Duodenal mucosa (tissue), 2 donors: ENCODE data around the gene KCNK2.

ENCODE experiments used
- H3K27ac ChIP-seq: one replicate; pipeline ENCODE4 v1.7.0; 2013; ENCODE audit warnings: low read depth, low read length
- H3K27me3 ChIP-seq, 2 donors: one replicate each; pipeline ENCODE4 v1.7.0; 2013; ENCODE audit warnings: low read length in 2 of 2, control low read depth in 1 of 2; ENCODE audit not compliant: insufficient read depth in 2 of 2, control insufficient read depth in 1 of 2
- H3K36me3 ChIP-seq, 2 donors: one replicate each; pipeline ENCODE4 v1.7.0; 2013; ENCODE audit warnings: low read length in 2 of 2, control low read depth in 1 of 2; ENCODE audit not compliant: insufficient read depth in 2 of 2, control insufficient read depth in 1 of 2
- H3K4me1 ChIP-seq, 2 donors: one replicate each; pipeline ENCODE4 v1.7.0; 2013; ENCODE audit warnings: low read length in 2 of 2, control low read depth in 1 of 2; ENCODE audit not compliant: insufficient read depth in 2 of 2, control insufficient read depth in 1 of 2
- H3K4me3 ChIP-seq, 2 donors: one replicate each; pipeline ENCODE4 v1.7.0; 2013; ENCODE audit warnings: low read length in 2 of 2, low read depth in 1 of 2
- H3K9ac ChIP-seq, 2 donors: one replicate each; pipeline ENCODE4 v1.7.0; 2013; ENCODE audit warnings: low read length in 2 of 2, low read depth in 1 of 2
- H3K9me3 ChIP-seq, 2 donors: one replicate each; pipeline ENCODE4 v1.7.0; 2013; ENCODE audit warnings: low read length in 2 of 2, control low read depth in 1 of 2; ENCODE audit not compliant: control insufficient read depth in 1 of 2

The KCNK2 gene

GRCh38 chr1:215118081-215118480 is 35.5 kb downstream of the KCNK2 start:
- Histone ChIP-seq H3K27ac (no peak overlapping the region), H3K4me1 (no peaks in the 10 kb centered on the region), H3K36me3 (no peaks in the 10 kb centered on the region), H3K4me3 (no peak overlapping the region), H3K9ac (no peak overlapping the region), H3K27me3 (no peaks in the 10 kb centered on the region), H3K9me3 (no peaks in the 10 kb centered on the region)

- H3K4me3 ChIP-seq, result no peak overlapping the region
- H3K27ac ChIP-seq, result no peak overlapping the region
- H3K4me1 ChIP-seq, result no peaks in the 10 kb centered on the region
- H3K36me3 ChIP-seq, result no peaks in the 10 kb centered on the region
- no peak overlapping the region for H3K9ac ChIP-seq
- no peaks in the 10 kb centered on the region for H3K9me3 ChIP-seq
- H3K27me3 ChIP-seq, result no peaks in the 10 kb centered on the region
Measured at GRCh38 chr1:215119056-215119455, 36.5 kb downstream of the KCNK2 start.

- no peak overlapping the region for H3K4me3 ChIP-seq
- H3K36me3 ChIP-seq, result no peaks in the 10 kb centered on the region
- H3K9ac ChIP-seq, result no peak overlapping the region
- no peak overlapping the region for H3K27ac ChIP-seq
- H3K9me3 ChIP-seq, result no peaks in the 10 kb centered on the region
- no peaks in the 10 kb centered on the region for H3K4me1 ChIP-seq
- H3K27me3 ChIP-seq, result no peaks in the 10 kb centered on the region
Measured at GRCh38 chr1:215119719-215120365, 37.3 kb downstream of the KCNK2 start.

- H3K4me3 ChIP-seq, result no peak overlapping the region
- H3K9ac ChIP-seq, result no peak overlapping the region
- no peaks in the 10 kb centered on the region for H3K36me3 ChIP-seq
- no peaks in the 10 kb centered on the region for H3K9me3 ChIP-seq
- no peaks in the 10 kb centered on the region for H3K4me1 ChIP-seq
- H3K27ac ChIP-seq, result no peak overlapping the region
- H3K27me3 ChIP-seq, result no peaks in the 10 kb centered on the region
Measured at GRCh38 chr1:215128504-215128903, 46.0 kb downstream of the KCNK2 start.

GRCh38 chr1:215131291-215131690 is 48.8 kb downstream of the KCNK2 start:
- Histone ChIP-seq H3K4me3 (no peak overlapping the region), H3K36me3 (no peaks in the 10 kb centered on the region), H3K27ac (no peak overlapping the region), H3K27me3 (no peaks in the 10 kb centered on the region), H3K9ac (no peak overlapping the region), H3K4me1 (no peaks in the 10 kb centered on the region), H3K9me3 (no peaks in the 10 kb centered on the region)

- Histone ChIP-seq H3K4me1 (no peaks in the 10 kb centered on the region), H3K27ac (no peak overlapping the region), H3K27me3 (no peaks in the 10 kb centered on the region)
Measured at GRCh38 chr1:215132156-215132555, 49.6 kb downstream of the KCNK2 start.

GRCh38 chr1:215133532-215133931 is 51.0 kb downstream of the KCNK2 start:
- Histone ChIP-seq H3K27me3 (no peaks in the 10 kb centered on the region), H3K36me3 (no peaks in the 10 kb centered on the region), H3K4me1 (no peaks in the 10 kb centered on the region), H3K27ac (no peak overlapping the region), H3K9me3 (no peaks in the 10 kb centered on the region), H3K4me3 (no peak overlapping the region), H3K9ac (no peak overlapping the region)

More at GRCh38 chr1:215132156-215132555, 49.6 kb downstream of the KCNK2 start:
- H3K36me3 ChIP-seq, result no peaks in the 10 kb centered on the region
- H3K4me3 ChIP-seq, result no peak overlapping the region
- no peak overlapping the region for H3K9ac ChIP-seq
- H3K9me3 ChIP-seq, result no peaks in the 10 kb centered on the region

- Histone ChIP-seq H3K9ac (no peak overlapping the region), H3K4me1 (no peaks in the 10 kb centered on the region), H3K27ac (no peak overlapping the region), H3K27me3 (no peaks in the 10 kb centered on the region), H3K36me3 (no peaks in the 10 kb centered on the region), H3K4me3 (no peak overlapping the region), H3K9me3 (peaks cover 0 to 3% of the 10 kb centered on the region in 2 donors)
Measured at GRCh38 chr1:215137985-215138384, 55.4 kb downstream of the KCNK2 start.

- Histone ChIP-seq H3K9me3 (peaks cover 0 to 3% of the 10 kb centered on the region in 2 donors), H3K36me3 (no peaks in the 10 kb centered on the region), H3K4me3 (no peak overlapping the region), H3K4me1 (no peaks in the 10 kb centered on the region), H3K27me3 (no peaks in the 10 kb centered on the region), H3K27ac (no peak overlapping the region), H3K9ac (no peak overlapping the region)
Measured at GRCh38 chr1:215140135-215140534, 57.6 kb downstream of the KCNK2 start.

- no peaks in the 10 kb centered on the region for H3K36me3 ChIP-seq
- no peak overlapping the region for H3K27ac ChIP-seq
- peaks cover 0 to 3% of the 10 kb centered on the region in 2 donors for H3K9me3 ChIP-seq
- H3K27me3 ChIP-seq, result no peaks in the 10 kb centered on the region
- no peak overlapping the region for H3K4me3 ChIP-seq
- H3K9ac ChIP-seq, result no peak overlapping the region
- no peaks in the 10 kb centered on the region for H3K4me1 ChIP-seq
Measured at GRCh38 chr1:215141460-215141859, 58.9 kb downstream of the KCNK2 start.

- no peak overlapping the region for H3K9ac ChIP-seq
- peaks cover 0 to 3% of the 10 kb centered on the region in 2 donors for H3K9me3 ChIP-seq
- H3K4me1 ChIP-seq, result no peaks in the 10 kb centered on the region
- no peak overlapping the region for H3K27ac ChIP-seq
- H3K4me3 ChIP-seq, result no peak overlapping the region
- H3K27me3 ChIP-seq, result no peaks in the 10 kb centered on the region
- H3K36me3 ChIP-seq, result no peaks in the 10 kb centered on the region
Measured at GRCh38 chr1:215143497-215143896, 61.0 kb downstream of the KCNK2 start.
